ENCODE measurements around the gene GLT6D1. TPM values are rescaled to one million over a fixed set of nuclear protein-coding genes. Genes with fewer than 3 reads are reported as not detected.

Gene GLT6D1
- total and polyA plus RNA-seq, 2 of the 8 experiments (the other 6 are each of a cell fraction or from before 2014, with no cell fraction given) = 1.3 to 2.1 TPM

DNA sequence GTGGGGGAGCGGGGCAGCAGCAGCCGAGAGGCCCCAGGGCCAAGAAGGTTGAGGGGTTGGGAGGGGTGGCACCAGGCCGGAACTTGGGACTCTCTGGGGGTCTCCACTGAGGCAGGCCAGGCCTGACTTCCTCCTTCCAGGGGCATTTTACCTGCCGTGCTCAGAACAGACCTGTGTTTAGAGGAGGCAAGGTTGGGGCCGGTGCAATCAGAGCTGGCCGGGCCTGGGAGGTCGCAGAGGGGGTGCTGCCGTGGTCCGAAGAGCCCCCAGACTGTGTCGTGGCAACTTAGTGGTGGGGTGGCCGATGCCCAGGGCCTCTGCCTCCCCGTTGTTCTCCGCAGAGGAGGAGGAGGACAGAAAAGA lies 21.8 kb downstream of the GLT6D1 start (continued):
- TF ChIP-seq, protein P1, sequence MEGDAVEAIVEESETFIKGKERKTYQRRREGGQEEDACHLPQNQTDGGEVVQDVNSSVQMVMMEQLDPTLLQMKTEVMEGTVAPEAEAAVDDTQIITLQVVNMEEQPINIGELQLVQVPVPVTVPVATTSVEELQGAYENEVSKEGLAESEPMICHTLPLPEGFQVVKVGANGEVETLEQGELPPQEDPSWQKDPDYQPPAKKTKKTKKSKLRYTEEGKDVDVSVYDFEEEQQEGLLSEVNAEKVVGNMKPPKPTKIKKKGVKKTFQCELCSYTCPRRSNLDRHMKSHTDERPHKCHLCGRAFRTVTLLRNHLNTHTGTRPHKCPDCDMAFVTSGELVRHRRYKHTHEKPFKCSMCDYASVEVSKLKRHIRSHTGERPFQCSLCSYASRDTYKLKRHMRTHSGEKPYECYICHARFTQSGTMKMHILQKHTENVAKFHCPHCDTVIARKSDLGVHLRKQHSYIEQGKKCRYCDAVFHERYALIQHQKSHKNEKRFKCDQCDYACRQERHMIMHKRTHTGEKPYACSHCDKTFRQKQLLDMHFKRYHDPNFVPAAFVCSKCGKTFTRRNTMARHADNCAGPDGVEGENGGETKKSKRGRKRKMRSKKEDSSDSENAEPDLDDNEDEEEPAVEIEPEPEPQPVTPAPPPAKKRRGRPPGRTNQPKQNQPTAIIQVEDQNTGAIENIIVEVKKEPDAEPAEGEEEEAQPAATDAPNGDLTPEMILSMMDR (IDR thresholded peaks at IDR 0.05; ENCODE audit: control extremely low read depth in 1 of 3, insufficient read depth in 1 of 3, low read depth in 1 of 3, low read length in 3 of 3) = no peak
- TF ChIP-seq YY1 (IDR thresholded peaks at IDR 0.05; ENCODE audit: low read depth, low read length) (no peak), BACH1 (IDR thresholded peaks at IDR 0.05; ENCODE audit: low read length) (no peak), POLR2A (IDR thresholded peaks at IDR 0.05; ENCODE audit: control extremely low read depth in 1 of 2, low read depth in 2 of 2, low read length in 2 of 2) (no peak), PHF8 (conservative IDR thresholded peaks at IDR 0.05; ENCODE audit: low read depth, low read length) (no peak)

Measured in H1 (cell line).